ENCODE measurements around the gene UBA5. TPM values are rescaled to one million over a fixed set of nuclear protein-coding genes. Genes with fewer than 3 reads are reported as not detected.

The UBA5 gene
- total RNA-seq, 6 donors from 2014 or later = 29.4 to 69.1 (median 41.1) TPM

DNA sequence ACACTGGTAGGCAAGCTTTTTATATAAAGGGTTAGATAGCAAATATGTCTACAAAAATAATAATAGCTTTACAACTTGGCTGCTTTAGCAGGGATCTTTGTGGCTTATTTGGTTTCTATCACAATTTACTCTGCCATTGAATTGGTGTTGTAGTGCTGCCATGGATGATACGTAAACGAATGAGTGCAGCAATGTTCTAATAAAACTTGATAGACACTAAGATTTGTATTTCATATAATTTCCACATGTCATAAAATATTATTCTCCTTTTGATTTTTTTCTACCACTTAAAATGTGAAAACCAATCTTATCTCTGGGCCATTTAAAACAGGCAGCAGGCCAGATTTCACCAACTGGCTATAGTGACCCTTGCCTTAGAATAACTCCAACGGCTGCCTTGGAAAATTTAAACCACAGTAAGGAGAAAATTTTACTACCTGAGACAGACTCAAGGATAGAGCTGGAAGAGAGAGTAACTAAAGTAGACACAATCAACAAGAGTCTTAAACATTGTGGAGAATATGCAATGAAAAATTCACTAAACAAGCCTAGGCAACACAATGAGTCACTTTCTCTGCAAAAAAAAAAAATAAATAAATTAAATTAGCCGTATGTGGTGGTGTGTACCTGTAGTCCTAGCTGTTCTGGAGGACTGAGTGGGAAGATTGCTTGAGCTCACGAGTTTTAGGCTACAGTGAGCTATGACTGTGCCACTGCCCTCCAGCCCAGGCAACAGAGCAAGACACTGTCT is 54.0 kb downstream of the UBA5 start:
- Histone ChIP-seq H3K4me1 (peaks cover 0 to 3% (median under 1%) of the 10 kb centered on the region in 4 donors), H3K36me3 (peaks cover 6 to 87% (median 22%) of the 10 kb centered on the region in 4 donors), H3K9me3 (no peaks in the 10 kb centered on the region), H3K4me3 (no peak overlapping the region), H3K27ac (no peak overlapping the region), H3K27me3 (no peaks in the 10 kb centered on the region)
- no peak for DNase-seq
- WGBS, 2 donors = 90% methylated on average over 5 of the region's 5 CpGs
- no peak for ATAC-seq (ENCODE audit: low FRiP score in 2 of 2)
- TF ChIP-seq, protein P1, sequence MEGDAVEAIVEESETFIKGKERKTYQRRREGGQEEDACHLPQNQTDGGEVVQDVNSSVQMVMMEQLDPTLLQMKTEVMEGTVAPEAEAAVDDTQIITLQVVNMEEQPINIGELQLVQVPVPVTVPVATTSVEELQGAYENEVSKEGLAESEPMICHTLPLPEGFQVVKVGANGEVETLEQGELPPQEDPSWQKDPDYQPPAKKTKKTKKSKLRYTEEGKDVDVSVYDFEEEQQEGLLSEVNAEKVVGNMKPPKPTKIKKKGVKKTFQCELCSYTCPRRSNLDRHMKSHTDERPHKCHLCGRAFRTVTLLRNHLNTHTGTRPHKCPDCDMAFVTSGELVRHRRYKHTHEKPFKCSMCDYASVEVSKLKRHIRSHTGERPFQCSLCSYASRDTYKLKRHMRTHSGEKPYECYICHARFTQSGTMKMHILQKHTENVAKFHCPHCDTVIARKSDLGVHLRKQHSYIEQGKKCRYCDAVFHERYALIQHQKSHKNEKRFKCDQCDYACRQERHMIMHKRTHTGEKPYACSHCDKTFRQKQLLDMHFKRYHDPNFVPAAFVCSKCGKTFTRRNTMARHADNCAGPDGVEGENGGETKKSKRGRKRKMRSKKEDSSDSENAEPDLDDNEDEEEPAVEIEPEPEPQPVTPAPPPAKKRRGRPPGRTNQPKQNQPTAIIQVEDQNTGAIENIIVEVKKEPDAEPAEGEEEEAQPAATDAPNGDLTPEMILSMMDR (IDR thresholded peaks at IDR 0.05) = no peak
- TF ChIP-seq POLR2AphosphoS5 (IDR thresholded peaks at IDR 0.05) = no peak
- no peak for TF ChIP-seq EP300 (IDR thresholded peaks at IDR 0.05)
- no peak for TF ChIP-seq POLR2A (IDR thresholded peaks at IDR 0.05)

- H3K36me3 ChIP-seq = peaks cover 3 to 66% (median 13%) of the 10 kb centered on the region in 4 donors
- H3K27me3 ChIP-seq = no peaks in the 10 kb centered on the region
- no peak overlapping the region for H3K27ac ChIP-seq
- no peak for ATAC-seq (ENCODE audit: low FRiP score in 2 of 2)
- peaks cover 16 to 24% (median 22%) of the 10 kb centered on the region in 4 donors for H3K4me1 ChIP-seq
- H3K4me3 ChIP-seq = no peak overlapping the region
- no peaks in the 10 kb centered on the region for H3K9me3 ChIP-seq
- DNase-seq = no peak
- TF ChIP-seq POLR2A (IDR thresholded peaks at IDR 0.05) (no peak), EP300 (IDR thresholded peaks at IDR 0.05) (no peak), POLR2AphosphoS5 (IDR thresholded peaks at IDR 0.05) (no peak)
- TF ChIP-seq, protein P1 (IDR thresholded peaks at IDR 0.05) = no peak
Observed at GRCh38 chr3:132716372-132716771, 56.2 kb downstream of the UBA5 start.

- Histone ChIP-seq H3K4me3 (peak overlapping the region in 2 of 4 donors; percentile 95 to 96), H3K9me3 (no peaks in the 10 kb centered on the region)
- 56 to 57% methylated on average over 6 of the region's 6 CpGs for WGBS, 2 donors
Observed at GRCh38 chr3:132720228-132720627, 60.1 kb downstream of the UBA5 start.

GRCh38 chr3:132721479-132722164 is 61.5 kb downstream of the UBA5 start:
- H3K36me3 ChIP-seq = peaks cover 0 to 20% (median 4%) of the 10 kb centered on the region in 4 donors
- H3K9me3 ChIP-seq = no peaks in the 10 kb centered on the region
- DNase-seq (peak; percentile 69 to 85), ATAC-seq (ENCODE audit: low FRiP score in 2 of 2) (peak; percentile 47 to 65)
- H3K4me1 ChIP-seq = peaks cover 16 to 35% (median 29%) of the 10 kb centered on the region in 4 donors
- TF ChIP-seq, protein P1 (IDR thresholded peaks at IDR 0.05) = peak in 5 of 6 experiments; percentile 57 to 86 (median 66)
- no peak for TF ChIP-seq POLR2AphosphoS5 (IDR thresholded peaks at IDR 0.05)
- TF ChIP-seq EP300 (IDR thresholded peaks at IDR 0.05) = no peak
- H3K4me3 ChIP-seq = peak overlapping the region; percentile 58 to 96 (median 94)
- 3 to 7% methylated on average over 20 to 40 of the region's 47 CpGs for WGBS, 2 donors
- no peaks in the 10 kb centered on the region for H3K27me3 ChIP-seq
- H3K27ac ChIP-seq = peak overlapping the region; percentile 96 to 97 (median 97)

More at GRCh38 chr3:132720228-132720627, 60.1 kb downstream of the UBA5 start:
- DNase-seq (no peak), ATAC-seq (ENCODE audit: low FRiP score in 2 of 2) (no peak)
- Histone ChIP-seq H3K4me1 (peaks cover 16 to 31% (median 29%) of the 10 kb centered on the region in 4 donors), H3K27me3 (no peaks in the 10 kb centered on the region), H3K27ac (no peak overlapping the region), H3K36me3 (peaks cover 0 to 32% (median 5%) of the 10 kb centered on the region in 4 donors)
- TF ChIP-seq EP300 (IDR thresholded peaks at IDR 0.05) = no peak
- no peak for TF ChIP-seq POLR2AphosphoS5 (IDR thresholded peaks at IDR 0.05)
- TF ChIP-seq, protein P1 (IDR thresholded peaks at IDR 0.05) = no peak
- no peak for TF ChIP-seq POLR2A (IDR thresholded peaks at IDR 0.05)

All from upper lobe of left lung (tissue), 6 donors.